ENCODE measurements around the gene WWC2. TPM values are rescaled to one million over a fixed set of nuclear protein-coding genes. Genes with fewer than 3 reads are reported as not detected.

WWC2 gene
- total and polyA plus RNA-seq, 9 donors, result 9.4 to 43.0 (median 32.5) TPM

DNA sequence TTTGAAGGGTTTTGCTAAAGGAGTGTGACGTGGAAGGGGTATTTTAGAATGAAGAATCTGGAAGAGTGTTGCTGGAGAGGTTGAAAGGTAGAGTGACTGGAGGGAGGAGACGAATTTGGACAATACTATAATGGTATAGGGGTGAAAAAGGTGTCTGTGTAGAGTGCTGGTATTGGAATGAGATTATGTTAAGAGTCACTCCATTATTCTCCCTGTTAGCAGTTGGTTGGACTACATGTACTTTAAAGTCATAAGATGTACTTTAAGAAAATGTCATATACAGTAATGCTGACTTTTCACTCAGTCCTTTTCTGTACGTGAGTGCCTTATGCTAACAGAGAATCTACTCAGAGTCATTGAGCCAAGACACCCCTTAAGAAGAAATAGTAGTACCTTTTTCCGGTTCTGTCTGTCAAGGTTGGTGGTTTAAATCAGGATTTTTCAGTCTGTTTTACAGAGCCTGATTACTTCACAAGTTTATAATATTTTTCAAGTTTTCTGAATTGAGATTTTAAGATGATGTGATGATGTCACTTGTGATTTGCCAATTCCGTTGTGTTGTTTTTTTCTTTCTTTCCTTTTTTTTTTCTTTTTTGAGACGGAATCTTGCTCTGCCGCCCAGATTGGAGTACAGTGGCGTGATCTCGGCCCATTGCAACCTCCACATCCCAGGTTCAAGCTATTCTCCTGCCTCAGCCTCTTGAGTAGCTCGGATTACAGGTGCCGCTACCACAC lies 56.6 kb downstream of the WWC2 start:
- Histone ChIP-seq H3K36me3 (no peaks in the 10 kb centered on the region), H3K4me1 (ENCODE audit: insufficient read depth) (no peaks in the 10 kb centered on the region), H3K9me3 (no peaks in the 10 kb centered on the region), H3K27me3 (no peaks in the 10 kb centered on the region), H3K4me3 (no peak overlapping the region), H3K27ac (no peak overlapping the region)
- WGBS, 3 donors, result 90 to 93% (median 91%) methylated on average over 11 of the region's 11 CpGs
- TF ChIP-seq POLR2A (IDR thresholded peaks at IDR 0.05) (no peak), EP300 (IDR thresholded peaks at IDR 0.05) (no peak)
- TF ChIP-seq, protein P1, sequence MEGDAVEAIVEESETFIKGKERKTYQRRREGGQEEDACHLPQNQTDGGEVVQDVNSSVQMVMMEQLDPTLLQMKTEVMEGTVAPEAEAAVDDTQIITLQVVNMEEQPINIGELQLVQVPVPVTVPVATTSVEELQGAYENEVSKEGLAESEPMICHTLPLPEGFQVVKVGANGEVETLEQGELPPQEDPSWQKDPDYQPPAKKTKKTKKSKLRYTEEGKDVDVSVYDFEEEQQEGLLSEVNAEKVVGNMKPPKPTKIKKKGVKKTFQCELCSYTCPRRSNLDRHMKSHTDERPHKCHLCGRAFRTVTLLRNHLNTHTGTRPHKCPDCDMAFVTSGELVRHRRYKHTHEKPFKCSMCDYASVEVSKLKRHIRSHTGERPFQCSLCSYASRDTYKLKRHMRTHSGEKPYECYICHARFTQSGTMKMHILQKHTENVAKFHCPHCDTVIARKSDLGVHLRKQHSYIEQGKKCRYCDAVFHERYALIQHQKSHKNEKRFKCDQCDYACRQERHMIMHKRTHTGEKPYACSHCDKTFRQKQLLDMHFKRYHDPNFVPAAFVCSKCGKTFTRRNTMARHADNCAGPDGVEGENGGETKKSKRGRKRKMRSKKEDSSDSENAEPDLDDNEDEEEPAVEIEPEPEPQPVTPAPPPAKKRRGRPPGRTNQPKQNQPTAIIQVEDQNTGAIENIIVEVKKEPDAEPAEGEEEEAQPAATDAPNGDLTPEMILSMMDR (IDR thresholded peaks at IDR 0.05), result no peak
- intact Hi-C loops (cut with DNase I), result no loop called here
- DNase-seq, result no peak

DNA sequence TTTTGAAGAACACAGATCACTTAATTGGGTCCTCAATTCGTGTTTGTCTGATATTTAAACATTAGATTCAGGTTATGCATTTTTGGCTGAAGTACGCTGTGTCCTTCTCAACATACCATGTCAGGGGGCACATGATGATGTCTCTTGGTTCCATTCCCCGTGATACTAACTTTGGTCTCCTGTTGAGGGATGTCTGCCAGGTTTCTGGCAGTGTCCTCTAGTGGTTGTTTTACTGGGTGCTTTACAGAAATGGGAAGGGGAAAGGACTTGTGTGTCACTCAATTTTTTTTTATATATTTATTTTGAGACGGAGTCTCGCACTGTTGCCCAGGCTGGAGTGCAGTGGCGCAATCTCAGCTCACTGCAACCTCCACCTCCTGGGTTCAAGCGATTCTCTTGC lies 58.2 kb downstream of the WWC2 start:
- no peak overlapping the region for H3K4me3 ChIP-seq
- no peaks in the 10 kb centered on the region for H3K4me1 ChIP-seq (ENCODE audit: insufficient read depth)
- H3K9me3 ChIP-seq, result no peaks in the 10 kb centered on the region
- DNase-seq, result no peak
- H3K36me3 ChIP-seq, result no peaks in the 10 kb centered on the region
- TF ChIP-seq, protein P1 (IDR thresholded peaks at IDR 0.05), result no peak
- TF ChIP-seq POLR2A (IDR thresholded peaks at IDR 0.05), result no peak
- TF ChIP-seq EP300 (IDR thresholded peaks at IDR 0.05), result no peak
- WGBS, 3 donors, result 90 to 95% (median 94%) methylated on average over 7 of the region's 7 CpGs
- intact Hi-C loops (cut with DNase I), result no loop called here
- H3K27me3 ChIP-seq, result no peaks in the 10 kb centered on the region
- H3K27ac ChIP-seq, result no peak overlapping the region

DNA sequence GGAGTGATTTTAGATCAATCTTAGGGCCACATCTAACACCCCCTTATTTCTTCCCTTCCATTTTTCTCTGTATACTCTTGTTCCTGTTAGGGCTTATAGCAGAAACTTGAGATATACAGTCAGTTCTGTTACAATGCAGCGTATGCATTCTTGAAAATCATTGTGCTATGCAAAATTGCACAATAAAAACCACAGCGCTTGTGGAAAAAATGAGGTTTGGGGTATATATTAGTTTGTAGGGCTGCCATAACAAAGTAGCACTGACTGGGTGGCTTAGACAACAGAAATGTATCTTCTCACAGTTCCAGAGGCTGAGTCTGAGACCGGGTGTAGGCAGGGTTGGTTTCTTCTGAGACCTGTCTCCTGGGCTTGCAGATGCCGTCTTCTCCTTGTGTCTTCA lies 59.0 kb downstream of the WWC2 start:
- Histone ChIP-seq H3K36me3 (no peaks in the 10 kb centered on the region), H3K4me1 (ENCODE audit: insufficient read depth) (no peaks in the 10 kb centered on the region), H3K27me3 (no peaks in the 10 kb centered on the region), H3K9me3 (no peaks in the 10 kb centered on the region), H3K4me3 (no peak overlapping the region), H3K27ac (no peak overlapping the region)
- intact Hi-C loops (cut with DNase I), result no loop called here
- 70 to 74% (median 71%) methylated on average over 4 of the region's 4 CpGs for WGBS, 3 donors
- no peak for TF ChIP-seq POLR2A (IDR thresholded peaks at IDR 0.05)
- no peak for TF ChIP-seq EP300 (IDR thresholded peaks at IDR 0.05)
- TF ChIP-seq, protein P1 (IDR thresholded peaks at IDR 0.05), result no peak
- DNase-seq, result no peak

DNA sequence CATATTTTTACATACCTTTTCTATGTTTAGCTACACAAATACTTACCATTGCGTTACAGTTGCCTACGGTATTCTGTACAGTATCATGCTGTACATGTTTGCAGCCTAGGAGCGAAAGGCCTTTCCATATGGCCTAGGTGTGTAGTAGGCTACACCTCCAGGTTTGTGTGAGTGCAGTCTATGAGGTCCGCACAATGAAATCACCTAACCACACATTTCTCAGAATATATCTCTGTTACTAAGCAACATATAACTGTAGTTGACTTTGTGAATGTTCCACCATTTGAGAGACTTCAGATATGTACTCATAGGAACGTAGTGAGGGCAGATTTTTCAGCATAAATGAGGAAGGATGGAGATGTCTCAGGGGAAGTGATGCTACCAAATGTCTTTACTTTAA lies 62.6 kb downstream of the WWC2 start:
- no peak for TF ChIP-seq EP300 (IDR thresholded peaks at IDR 0.05)
- TF ChIP-seq, protein P1 (IDR thresholded peaks at IDR 0.05), result no peak
- TF ChIP-seq POLR2A (IDR thresholded peaks at IDR 0.05), result no peak
- WGBS, 3 donors, result 96 to 99% (median 97%) methylated on average over 5 of the region's 5 CpGs

More for the DNA sequence above, 62.6 kb downstream of the WWC2 start:
- H3K27me3 ChIP-seq, result no peaks in the 10 kb centered on the region
- H3K36me3 ChIP-seq, result no peaks in the 10 kb centered on the region
- H3K4me1 ChIP-seq (ENCODE audit: insufficient read depth), result peaks cover 3% of the 10 kb centered on the region
- intact Hi-C loops (cut with DNase I), result no loop called here
- H3K9me3 ChIP-seq, result no peaks in the 10 kb centered on the region
- no peak overlapping the region for H3K4me3 ChIP-seq
- H3K27ac ChIP-seq, result no peak overlapping the region
- no peak for DNase-seq
